H9 (cell line): Measurements from ENCODE around the gene PDE6G. TPM values are rescaled to one million over a fixed set of nuclear protein-coding genes. Genes with fewer than 3 reads are reported as not detected.

Experiments
- DNase-seq: peaks from one replicate; pipeline ENCODE4 v3.0.0-alpha.2; 2017
- H2AFZ ChIP-seq: one replicate; pipeline ENCODE4 v1.6.1; 2013; ENCODE audit warnings: mild to moderate bottlenecking, low read length, control low read depth, moderate library complexity
- H2AK5ac ChIP-seq: 2 replicates; pipeline ENCODE4 v1.6.1; 2013; ENCODE audit warnings: low read length, control low read depth, mixed read lengths; ENCODE audit not compliant: insufficient read length
- H2BK120ac ChIP-seq: one replicate; pipeline ENCODE4 v1.6.1; 2013; ENCODE audit warnings: low read depth, mild to moderate bottlenecking, low read length, control low read depth, inconsistent platforms; ENCODE audit not compliant: poor library complexity, severe bottlenecking
- H2BK12ac ChIP-seq: 2 replicates; pipeline ENCODE4 v1.6.1; 2013; ENCODE audit warnings: low read length, control low read depth, mixed read lengths, low read depth; ENCODE audit not compliant: insufficient read length
- H2BK15ac ChIP-seq: 2 replicates; pipeline ENCODE4 v1.6.1; 2013; ENCODE audit warnings: low read depth, low read length, control low read depth
- H2BK20ac ChIP-seq: one replicate; pipeline ENCODE4 v1.6.1; 2013; ENCODE audit warnings: low read depth, mild to moderate bottlenecking, low read length, control low read depth, inconsistent platforms; ENCODE audit not compliant: poor library complexity, severe bottlenecking
- H2BK5ac ChIP-seq: 2 replicates; pipeline ENCODE4 v1.6.1; 2013; ENCODE audit warnings: low read length, control low read depth, mixed read lengths; ENCODE audit not compliant: insufficient read length
- H3K14ac ChIP-seq: 2 replicates; pipeline ENCODE4 v1.6.1; 2013; ENCODE audit warnings: low read length, control low read depth; ENCODE audit not compliant: insufficient read depth
- H3K18ac ChIP-seq: 2 replicates; pipeline ENCODE4 v1.6.1; 2013; ENCODE audit warnings: low read depth, mild to moderate bottlenecking, mixed read lengths, low read length, control low read depth; ENCODE audit not compliant: insufficient read length
- H3K23ac ChIP-seq: 2 replicates; pipeline ENCODE4 v1.6.1; 2013; ENCODE audit warnings: low read length, control low read depth, mixed read lengths, low read depth; ENCODE audit not compliant: insufficient read length
- H3K23me2 ChIP-seq: 2 replicates; pipeline ENCODE4 v1.6.1; 2013; ENCODE audit warnings: low read depth, mild to moderate bottlenecking, mixed read lengths, low read length, control low read depth; ENCODE audit not compliant: insufficient read length, poor library complexity, severe bottlenecking
- H3K27ac ChIP-seq: 2 replicates; pipeline ENCODE4 v1.5.1; 2013; ENCODE audit warnings: low read length, control low read depth, mixed read lengths, low read depth; ENCODE audit not compliant: insufficient read length
- H3K27me3 ChIP-seq: 2 replicates; pipeline ENCODE4 v1.6.1; 2013; ENCODE audit warnings: low read length, control low read depth, inconsistent platforms; ENCODE audit not compliant: insufficient read depth
- H3K4ac ChIP-seq: 2 replicates; pipeline ENCODE4 v1.6.1; 2013; ENCODE audit warnings: low read depth, mild to moderate bottlenecking, control low read depth, inconsistent platforms, low read length, moderate library complexity
- H3K4me1 ChIP-seq: 2 replicates; pipeline ENCODE4 v1.6.1; 2013; ENCODE audit warnings: low read length, control low read depth, inconsistent platforms; ENCODE audit not compliant: insufficient read depth
- H3K4me2 ChIP-seq: 2 replicates; pipeline ENCODE4 v1.6.1; 2013; ENCODE audit warnings: low read length, control low read depth, mixed read lengths; ENCODE audit not compliant: insufficient read length, insufficient read depth
- H3K56ac ChIP-seq: 2 replicates; pipeline ENCODE4 v1.6.1; 2013; ENCODE audit warnings: low read depth, mild to moderate bottlenecking, mixed read lengths, low read length, control low read depth; ENCODE audit not compliant: insufficient read length
- H3K79me1 ChIP-seq: 2 replicates; pipeline ENCODE4 v1.6.1; 2013; ENCODE audit warnings: low read depth, mild to moderate bottlenecking, moderate library complexity, low read length, control low read depth, inconsistent platforms; ENCODE audit not compliant: insufficient read depth, poor library complexity, severe bottlenecking
- H3K79me2 ChIP-seq: 2 replicates; pipeline ENCODE4 v1.6.1; 2013; ENCODE audit warnings: low read length, control low read depth, inconsistent platforms; ENCODE audit not compliant: insufficient read depth
- H3K9ac ChIP-seq: 2 replicates; pipeline ENCODE4 v1.6.1; 2013; ENCODE audit warnings: low read length, control low read depth, mixed read lengths; ENCODE audit not compliant: insufficient read length; ENCODE audit errors: extremely low read depth
- H3K9me3 ChIP-seq: one replicate; pipeline ENCODE4 v1.6.1; 2013; ENCODE audit warnings: low read depth, low read length, inconsistent platforms; ENCODE audit not compliant: control insufficient read depth
- H3T11ph ChIP-seq: one replicate; pipeline ENCODE4 v1.6.1; 2013; ENCODE audit warnings: mild to moderate bottlenecking, low read length, control low read depth, inconsistent platforms
- H4K20me1 ChIP-seq: one replicate; pipeline ENCODE4 v1.6.1; 2013; ENCODE audit not compliant: control insufficient read depth, insufficient read length, insufficient read depth
- H4K5ac ChIP-seq: 2 replicates; pipeline ENCODE4 v1.6.1; 2013; ENCODE audit warnings: low read depth, mild to moderate bottlenecking, mixed read lengths, low read length, control low read depth; ENCODE audit not compliant: insufficient read length
- H4K8ac ChIP-seq: replicated peaks from 2 replicates; pipeline ENCODE4 v1.6.1; 2013; ENCODE audit warnings: low read length, control low read depth, mixed read lengths, low read depth; ENCODE audit not compliant: insufficient read length
- H4K91ac ChIP-seq: 2 replicates; pipeline ENCODE4 v1.6.1; 2013; ENCODE audit warnings: low read depth, mild to moderate bottlenecking, moderate library complexity, mixed read lengths, low read length, control low read depth; ENCODE audit not compliant: insufficient read length
- H3K27ac Mint-ChIP-seq, 3 experiments: 2 replicates in 2 of 3; 3 replicates in 1 of 3; pipeline ENCODE4 v1.8.0; 2020 to 2021; ENCODE audit warnings: mixed read lengths in 3 of 3, mild to moderate bottlenecking in 1 of 3, moderate library complexity in 1 of 3
- H3K27me3 Mint-ChIP-seq: 2 replicates; pipeline ENCODE4 v1.8.0; 2021; ENCODE audit warnings: low read depth, mild to moderate bottlenecking, moderate library complexity, mixed read lengths
- H3K36me3 Mint-ChIP-seq, 3 experiments: 2 replicates in 2 of 3; 3 replicates in 1 of 3; pipeline ENCODE4 v1.8.0; 2020 to 2021; ENCODE audit warnings: low read depth in 3 of 3, mixed read lengths in 3 of 3; ENCODE audit not compliant: insufficient read depth in 1 of 3
- H3K4me1 Mint-ChIP-seq, 2 experiments: 2 replicates each; pipeline ENCODE4 v1.8.0; 2020; ENCODE audit warnings: mixed read lengths in 2 of 2
- H3K4me3 Mint-ChIP-seq, 2 experiments: 2 replicates in 1 of 2; 3 replicates in 1 of 2; pipeline ENCODE4 v1.8.0; 2020 to 2021; ENCODE audit warnings: mild to moderate bottlenecking in 2 of 2, mixed read lengths in 2 of 2, moderate library complexity in 1 of 2
- H3K9me3 Mint-ChIP-seq, 2 experiments: 2 replicates in 1 of 2; 3 replicates in 1 of 2; pipeline ENCODE4 v1.8.0; 2020; ENCODE audit warnings: mild to moderate bottlenecking in 2 of 2, mixed read lengths in 2 of 2, moderate library complexity in 1 of 2
- CTCF ChIP-seq: fragments of 200-600 bp; sonication (generic); conservative IDR thresholded peaks from 3 replicates; pipeline ENCODE4 v1.8.0; 2021; ENCODE audit warnings: antibody characterized with exemption, mild to moderate bottlenecking
- WGBS: extraction: QIAGEN DNeasy Blood & Tissue Kit; methylation state at CpG from one replicate; pipeline ENCODE4 v1.1.7; 2013; ENCODE audit warnings: missing lambda C conversion rate, low lambda C conversion rate, mixed read lengths; ENCODE audit not compliant: insufficient read length; ENCODE audit errors: extremely low coverage; 5-methylcytosine and 5-hydroxymethylcytosine counted together
- total RNA-seq: library from RNA; stranded (reverse); gene quantifications from 2 replicates; pipeline ENCODE4 v1.2.1, GENCODE V29; 2021

PDE6G gene
- total RNA-seq, 1 experiment from 2014 or later, result 5.7 TPM

GRCh38 chr17:81635431-81635830 is 20.9 kb downstream of the PDE6G start:
- 0 out of 7 replicates have a peak overlapping the region, but pooled peaks of 1 of the 3 experiments have one; percentile 34 for H3K27ac Mint-ChIP-seq
- no peak overlapping the region for H4K5ac ChIP-seq
- H3K4me3 Mint-ChIP-seq, result peak overlapping the region; percentile 90 to 98

More at GRCh38 chr17:81635431-81635830, 20.9 kb downstream of the PDE6G start:
- Histone ChIP-seq H4K91ac (no peak overlapping the region), H3K79me1 (peaks cover 11% of the 10 kb centered on the region), H3K79me2 (peaks cover 20% of the 10 kb centered on the region; the same call in 1 of the 2 replicates), H2BK120ac (no peak overlapping the region), H3K23ac (no peak overlapping the region), H2AK5ac (no peak overlapping the region), H4K20me1 (no peaks in the 10 kb centered on the region), H3K18ac (no peak overlapping the region), H2AFZ (no peak overlapping the region), H3K4me1 (no peaks in the 10 kb centered on the region), H3K27ac (no peak overlapping the region), H2BK15ac (no peak overlapping the region), H2BK20ac (no peak overlapping the region), H2BK12ac (no peak overlapping the region), H3K56ac (no peak overlapping the region), H4K8ac (no peak overlapping the region), H3K9me3 (no peaks in the 10 kb centered on the region), H3K14ac (no peak overlapping the region), H3K9ac (no peak overlapping the region), H3K4ac (no peak overlapping the region), H3K4me2 (no peak overlapping the region), H3K27me3 (no peaks in the 10 kb centered on the region), H3K23me2 (peaks cover 8% of the 10 kb centered on the region), H2BK5ac (no peak overlapping the region), H3T11ph (no peak overlapping the region)
- TF ChIP-seq CTCF, result no peak
- no CpG with 5 or more reads among the region's 5 CpGs for WGBS
- no peak for DNase-seq
- no peaks in the 10 kb centered on the region for H3K27me3 Mint-ChIP-seq
- H3K9me3 Mint-ChIP-seq, result 0 out of 5 replicates have a peak, but pooled peaks cover 0 to 2% of the 10 kb centered on the region in 2 experiments
- peaks cover 14% of the 10 kb centered on the region in 2 experiments for H3K4me1 Mint-ChIP-seq
- H3K36me3 Mint-ChIP-seq, result peaks cover 11 to 15% (median 12%) of the 10 kb centered on the region in 3 experiments; a peak in 5 of 7 replicates
